ENCODE data around the gene CLEC10A.

DNA sequence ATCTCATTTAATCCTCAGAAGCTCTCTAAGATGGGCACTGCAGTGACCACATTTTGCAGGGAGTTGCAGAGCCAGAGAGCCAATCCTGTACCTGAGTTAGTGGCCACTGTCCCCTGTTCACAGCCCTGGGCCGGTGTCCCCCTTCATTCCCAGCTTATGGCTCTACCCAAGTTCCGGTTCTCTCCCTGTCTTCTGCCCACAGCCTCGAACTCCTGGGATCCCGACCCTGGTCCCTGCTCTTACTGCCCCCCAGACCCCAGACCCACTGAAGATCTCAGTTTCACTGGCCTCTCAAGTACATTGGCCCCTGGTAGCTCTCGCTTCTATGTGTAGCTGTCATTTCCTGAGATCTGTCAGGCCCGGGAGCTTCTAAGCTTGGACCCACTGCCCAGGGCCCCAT, 22.4 kb upstream of the CLEC10A start:
- TF ChIP-seq, protein P1, sequence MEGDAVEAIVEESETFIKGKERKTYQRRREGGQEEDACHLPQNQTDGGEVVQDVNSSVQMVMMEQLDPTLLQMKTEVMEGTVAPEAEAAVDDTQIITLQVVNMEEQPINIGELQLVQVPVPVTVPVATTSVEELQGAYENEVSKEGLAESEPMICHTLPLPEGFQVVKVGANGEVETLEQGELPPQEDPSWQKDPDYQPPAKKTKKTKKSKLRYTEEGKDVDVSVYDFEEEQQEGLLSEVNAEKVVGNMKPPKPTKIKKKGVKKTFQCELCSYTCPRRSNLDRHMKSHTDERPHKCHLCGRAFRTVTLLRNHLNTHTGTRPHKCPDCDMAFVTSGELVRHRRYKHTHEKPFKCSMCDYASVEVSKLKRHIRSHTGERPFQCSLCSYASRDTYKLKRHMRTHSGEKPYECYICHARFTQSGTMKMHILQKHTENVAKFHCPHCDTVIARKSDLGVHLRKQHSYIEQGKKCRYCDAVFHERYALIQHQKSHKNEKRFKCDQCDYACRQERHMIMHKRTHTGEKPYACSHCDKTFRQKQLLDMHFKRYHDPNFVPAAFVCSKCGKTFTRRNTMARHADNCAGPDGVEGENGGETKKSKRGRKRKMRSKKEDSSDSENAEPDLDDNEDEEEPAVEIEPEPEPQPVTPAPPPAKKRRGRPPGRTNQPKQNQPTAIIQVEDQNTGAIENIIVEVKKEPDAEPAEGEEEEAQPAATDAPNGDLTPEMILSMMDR (IDR thresholded peaks at IDR 0.05; ENCODE audit: insufficient read depth, low read depth, low read length) = no peak
- TF ChIP-seq EZH2 (IDR thresholded peaks at IDR 0.05; ENCODE audit: insufficient read depth, low read length) = no peak
